ENCODE measurements around the gene CROCC2.

DNA sequence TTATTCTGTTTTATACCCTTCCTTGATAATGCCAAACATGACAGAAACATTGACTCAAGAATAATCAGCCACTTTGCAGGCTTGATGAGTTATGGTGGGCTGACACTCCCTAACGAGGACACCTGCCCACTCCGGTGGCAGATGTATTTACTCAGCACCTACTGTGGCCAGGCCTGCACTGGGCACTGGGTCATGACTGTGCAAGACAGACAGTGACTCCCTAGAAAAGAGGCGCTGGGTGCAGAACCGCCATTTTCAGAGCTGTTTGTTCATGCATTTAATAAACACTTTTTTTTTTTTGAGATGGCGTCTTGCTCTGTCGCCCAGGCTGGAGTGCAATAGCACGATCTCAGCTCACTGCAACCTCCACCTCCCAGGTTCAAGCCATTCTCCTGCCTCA lies 124.7 kb downstream of the CROCC2 start:
- TF ChIP-seq, protein P1, sequence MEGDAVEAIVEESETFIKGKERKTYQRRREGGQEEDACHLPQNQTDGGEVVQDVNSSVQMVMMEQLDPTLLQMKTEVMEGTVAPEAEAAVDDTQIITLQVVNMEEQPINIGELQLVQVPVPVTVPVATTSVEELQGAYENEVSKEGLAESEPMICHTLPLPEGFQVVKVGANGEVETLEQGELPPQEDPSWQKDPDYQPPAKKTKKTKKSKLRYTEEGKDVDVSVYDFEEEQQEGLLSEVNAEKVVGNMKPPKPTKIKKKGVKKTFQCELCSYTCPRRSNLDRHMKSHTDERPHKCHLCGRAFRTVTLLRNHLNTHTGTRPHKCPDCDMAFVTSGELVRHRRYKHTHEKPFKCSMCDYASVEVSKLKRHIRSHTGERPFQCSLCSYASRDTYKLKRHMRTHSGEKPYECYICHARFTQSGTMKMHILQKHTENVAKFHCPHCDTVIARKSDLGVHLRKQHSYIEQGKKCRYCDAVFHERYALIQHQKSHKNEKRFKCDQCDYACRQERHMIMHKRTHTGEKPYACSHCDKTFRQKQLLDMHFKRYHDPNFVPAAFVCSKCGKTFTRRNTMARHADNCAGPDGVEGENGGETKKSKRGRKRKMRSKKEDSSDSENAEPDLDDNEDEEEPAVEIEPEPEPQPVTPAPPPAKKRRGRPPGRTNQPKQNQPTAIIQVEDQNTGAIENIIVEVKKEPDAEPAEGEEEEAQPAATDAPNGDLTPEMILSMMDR (IDR thresholded peaks at IDR 0.05) = no peak
- TF ChIP-seq POLR2A (IDR thresholded peaks at IDR 0.05) = no peak
